DND-41 (cell line): ENCODE data around the gene PAGE1.

Experiments
- EZH2 ChIP-seq: IDR thresholded peaks from 3 replicates; pipeline ENCODE4 v1.6.1; 2012; ENCODE audit warnings: borderline replicate concordance, low read depth, mild to moderate bottlenecking, moderate library complexity, low read length, inconsistent platforms; ENCODE audit not compliant: severe bottlenecking
- TF ChIP-seq, protein P1 (sequence below): IDR thresholded peaks from 2 replicates; pipeline ENCODE4 v1.5.1; 2012; ENCODE audit warnings: borderline replicate concordance, low read length, moderate library complexity, mild to moderate bottlenecking; ENCODE audit not compliant: poor library complexity, severe bottlenecking; ENCODE audit errors: extremely low read depth

DNA sequence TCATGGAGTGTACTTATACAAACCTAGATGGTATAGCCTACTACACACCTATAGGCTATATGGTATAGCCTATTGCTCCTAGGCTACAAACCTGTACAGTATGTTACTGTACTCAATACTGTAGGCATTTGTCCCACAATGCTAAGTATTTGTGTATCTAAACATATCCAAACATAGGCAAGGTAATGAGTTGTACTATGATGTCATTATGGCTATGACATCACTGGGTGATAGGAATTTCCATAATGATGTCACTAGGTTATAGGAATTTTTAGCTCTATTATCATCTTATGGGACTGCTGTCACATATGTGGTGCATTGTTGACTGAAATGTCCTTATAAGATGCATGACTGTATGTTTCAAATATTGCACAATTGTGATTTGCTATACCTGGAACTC is 5.5 kb upstream of the PAGE1 start:
- TF ChIP-seq, protein P1, sequence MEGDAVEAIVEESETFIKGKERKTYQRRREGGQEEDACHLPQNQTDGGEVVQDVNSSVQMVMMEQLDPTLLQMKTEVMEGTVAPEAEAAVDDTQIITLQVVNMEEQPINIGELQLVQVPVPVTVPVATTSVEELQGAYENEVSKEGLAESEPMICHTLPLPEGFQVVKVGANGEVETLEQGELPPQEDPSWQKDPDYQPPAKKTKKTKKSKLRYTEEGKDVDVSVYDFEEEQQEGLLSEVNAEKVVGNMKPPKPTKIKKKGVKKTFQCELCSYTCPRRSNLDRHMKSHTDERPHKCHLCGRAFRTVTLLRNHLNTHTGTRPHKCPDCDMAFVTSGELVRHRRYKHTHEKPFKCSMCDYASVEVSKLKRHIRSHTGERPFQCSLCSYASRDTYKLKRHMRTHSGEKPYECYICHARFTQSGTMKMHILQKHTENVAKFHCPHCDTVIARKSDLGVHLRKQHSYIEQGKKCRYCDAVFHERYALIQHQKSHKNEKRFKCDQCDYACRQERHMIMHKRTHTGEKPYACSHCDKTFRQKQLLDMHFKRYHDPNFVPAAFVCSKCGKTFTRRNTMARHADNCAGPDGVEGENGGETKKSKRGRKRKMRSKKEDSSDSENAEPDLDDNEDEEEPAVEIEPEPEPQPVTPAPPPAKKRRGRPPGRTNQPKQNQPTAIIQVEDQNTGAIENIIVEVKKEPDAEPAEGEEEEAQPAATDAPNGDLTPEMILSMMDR: no peak
- TF ChIP-seq EZH2: no peak
